Esophagus (tissue), 2 donors: ENCODE measurements around the gene DHRS11. TPM values are rescaled to one million over a fixed set of nuclear protein-coding genes. Genes with fewer than 3 reads are reported as not detected.

ENCODE experiments used
- H3K27ac ChIP-seq, 2 donors: one replicate each; pipeline ENCODE4 v1.5.1; 2013; ENCODE audit warnings: low read depth in 2 of 2, mild to moderate bottlenecking in 2 of 2, inconsistent platforms in 1 of 2, low read length in 1 of 2, moderate library complexity in 1 of 2
- H3K27me3 ChIP-seq, 2 donors: one replicate each; pipeline ENCODE4 v1.6.1; 2013; ENCODE audit warnings: low read length in 2 of 2, control low read depth in 1 of 2, mild to moderate bottlenecking in 1 of 2; ENCODE audit not compliant: insufficient read depth in 2 of 2, control insufficient read depth in 1 of 2
- H3K36me3 ChIP-seq, 2 donors: one replicate each; pipeline ENCODE4 v1.6.1; 2013; ENCODE audit warnings: low read length in 1 of 2; ENCODE audit not compliant: control insufficient read depth in 2 of 2, insufficient read depth in 2 of 2
- H3K4me1 ChIP-seq, 2 donors: one replicate each; pipeline ENCODE4 v1.6.1; 2013; ENCODE audit warnings: low read length in 1 of 2; ENCODE audit not compliant: control insufficient read depth in 2 of 2, insufficient read depth in 2 of 2
- H3K4me3 ChIP-seq, 2 donors: one replicate each; pipeline ENCODE4 v1.5.1; 2013; ENCODE audit warnings: low read length in 2 of 2, mild to moderate bottlenecking in 2 of 2, low read depth in 1 of 2, moderate library complexity in 1 of 2
- H3K9me3 ChIP-seq, 2 donors: one replicate each; pipeline ENCODE4 v1.6.1; 2013; ENCODE audit warnings: mild to moderate bottlenecking in 2 of 2, low read depth in 1 of 2, low read length in 1 of 2, moderate library complexity in 1 of 2; ENCODE audit not compliant: control insufficient read depth in 2 of 2, insufficient read depth in 1 of 2
- WGBS, 2 donors: extraction: QIAGEN DNeasy Blood & Tissue Kit; methylation state at CpG; one replicate each; pipeline ENCODE4 v1.1.7; 2013; 5-methylcytosine and 5-hydroxymethylcytosine counted together
- polyA plus RNA-seq, 2 donors: library from polyadenylated mRNA; stranded (reverse); fragments of 200-250 nt; gene quantifications; one replicate each; pipeline ENCODE4 v1.2.3, GENCODE V29; 2013
- donor health status: healthy with polysubstance abuse.
- donor health status: Bipolar disorder and iron deficiency.

The DHRS11 gene
- polyA plus RNA-seq, 2 donors = 10.7 to 15.0 TPM

DNA sequence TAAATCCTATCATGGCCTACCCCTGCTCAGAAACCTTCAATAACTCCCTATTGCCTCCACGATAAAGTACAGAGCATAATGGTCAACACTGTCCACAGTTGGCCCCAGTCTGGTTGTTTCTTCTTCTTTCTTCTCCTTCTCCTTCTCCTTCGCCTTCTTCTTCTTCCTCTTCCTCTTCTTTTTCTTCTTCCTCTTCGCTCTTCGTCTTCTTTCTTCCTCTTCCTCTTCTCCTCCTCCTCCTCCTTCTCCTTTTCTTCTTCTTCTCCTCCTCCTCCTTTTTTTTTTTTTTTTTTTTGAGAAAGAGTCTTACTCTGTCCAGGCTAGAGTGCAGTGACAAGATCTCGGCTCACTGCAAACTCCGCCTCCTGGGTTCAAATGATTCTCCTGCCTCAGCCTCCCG, 33.5 kb downstream of the DHRS11 start:
- Histone ChIP-seq H3K4me3 (no peak overlapping the region), H3K36me3 (no peaks in the 10 kb centered on the region), H3K27ac (no peak overlapping the region), H3K27me3 (no peaks in the 10 kb centered on the region), H3K9me3 (no peaks in the 10 kb centered on the region), H3K4me1 (no peaks in the 10 kb centered on the region)
- 80 to 87% methylated on average over 7 of the region's 7 CpGs for whole genome bisulfite sequencing, 2 donors

DNA sequence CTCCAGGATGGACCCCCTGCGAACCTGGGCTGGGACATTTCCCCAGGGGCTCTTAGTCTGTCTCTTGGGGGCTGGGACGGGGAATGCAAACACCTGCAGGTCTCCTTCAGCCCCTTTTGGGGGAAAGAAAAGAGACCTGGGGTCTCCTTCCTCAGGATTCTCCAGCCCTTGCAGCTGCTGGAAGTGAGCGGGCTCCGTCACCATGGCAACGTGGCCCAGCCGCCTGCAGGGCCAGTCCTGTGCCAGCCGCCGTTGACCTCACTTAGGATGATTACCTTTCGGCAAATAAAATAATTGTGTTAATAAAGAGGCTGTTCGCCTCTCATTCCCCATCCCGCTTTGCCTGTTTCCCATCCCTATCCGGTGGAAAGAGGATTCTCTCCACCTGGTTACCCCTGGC, 35.4 kb downstream of the DHRS11 start:
- H3K4me1 ChIP-seq = no peaks in the 10 kb centered on the region
- H3K4me3 ChIP-seq = no peak overlapping the region
- H3K36me3 ChIP-seq = no peaks in the 10 kb centered on the region
- 76 to 80% methylated on average over 12 of the region's 12 CpGs for WGBS, 2 donors
- H3K27me3 ChIP-seq = no peaks in the 10 kb centered on the region
- no peak overlapping the region for H3K27ac ChIP-seq
- H3K9me3 ChIP-seq = no peaks in the 10 kb centered on the region

DNA sequence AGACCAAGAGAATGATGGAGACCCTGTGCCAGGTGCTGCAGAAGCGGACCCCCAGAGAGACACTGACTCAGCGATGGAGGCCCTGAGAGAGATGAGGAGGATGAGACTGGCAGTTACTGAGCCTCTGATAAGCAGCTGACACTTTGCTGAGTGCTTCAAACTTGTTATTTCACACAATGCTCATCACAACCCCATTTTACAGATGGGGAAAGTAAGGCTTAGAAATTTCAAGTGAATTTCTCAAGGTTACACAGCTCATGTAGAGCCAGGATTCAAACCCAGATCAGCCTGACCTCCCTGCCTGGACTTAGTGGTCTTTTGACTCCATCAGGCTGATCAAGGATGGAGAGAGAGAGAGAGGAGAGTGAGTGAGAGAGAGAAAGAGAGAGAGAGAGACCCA, 36.9 kb downstream of the DHRS11 start:
- WGBS, 2 donors = 93 to 97% methylated on average over 2 of the region's 2 CpGs
- Histone ChIP-seq H3K36me3 (no peaks in the 10 kb centered on the region), H3K27me3 (no peaks in the 10 kb centered on the region), H3K27ac (no peak overlapping the region), H3K4me1 (no peaks in the 10 kb centered on the region), H3K9me3 (no peaks in the 10 kb centered on the region), H3K4me3 (no peak overlapping the region)

DNA sequence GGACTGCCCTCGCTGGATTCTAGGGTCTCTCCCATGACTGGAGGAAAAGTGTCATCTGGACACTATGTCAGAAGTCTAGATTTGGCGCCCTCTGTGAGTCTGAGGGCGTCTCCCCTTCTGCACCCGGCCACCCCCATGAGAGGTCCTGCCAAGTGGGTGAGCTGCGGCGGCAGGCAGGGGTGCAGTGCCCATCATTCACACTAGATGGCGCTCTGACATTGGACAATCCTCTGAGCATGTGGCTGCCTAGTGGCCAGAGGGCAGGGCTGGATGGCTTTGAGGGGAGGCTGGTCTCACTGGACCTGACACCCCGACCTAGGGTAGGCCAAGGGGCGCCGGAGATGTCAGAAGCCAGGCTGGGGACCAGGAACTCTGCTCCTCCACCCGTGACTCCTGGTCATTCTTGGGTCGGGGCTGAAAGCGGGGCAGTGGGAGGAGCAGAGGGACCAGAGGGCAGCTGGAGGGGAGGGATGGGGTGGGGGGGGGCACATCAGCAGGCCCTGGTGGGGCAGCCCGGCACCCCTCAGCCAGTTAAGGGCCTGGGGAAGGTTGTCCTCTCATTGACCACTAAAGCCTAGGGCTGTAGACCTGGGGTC, 37.7 kb downstream of the DHRS11 start:
- H3K27me3 ChIP-seq = no peaks in the 10 kb centered on the region
- WGBS, 2 donors = 20 to 24% methylated on average over 14 of the region's 14 CpGs
- H3K4me3 ChIP-seq = no peak overlapping the region
- no peak overlapping the region for H3K27ac ChIP-seq
- no peaks in the 10 kb centered on the region for H3K36me3 ChIP-seq
- no peaks in the 10 kb centered on the region for H3K9me3 ChIP-seq
- H3K4me1 ChIP-seq = no peaks in the 10 kb centered on the region

DNA sequence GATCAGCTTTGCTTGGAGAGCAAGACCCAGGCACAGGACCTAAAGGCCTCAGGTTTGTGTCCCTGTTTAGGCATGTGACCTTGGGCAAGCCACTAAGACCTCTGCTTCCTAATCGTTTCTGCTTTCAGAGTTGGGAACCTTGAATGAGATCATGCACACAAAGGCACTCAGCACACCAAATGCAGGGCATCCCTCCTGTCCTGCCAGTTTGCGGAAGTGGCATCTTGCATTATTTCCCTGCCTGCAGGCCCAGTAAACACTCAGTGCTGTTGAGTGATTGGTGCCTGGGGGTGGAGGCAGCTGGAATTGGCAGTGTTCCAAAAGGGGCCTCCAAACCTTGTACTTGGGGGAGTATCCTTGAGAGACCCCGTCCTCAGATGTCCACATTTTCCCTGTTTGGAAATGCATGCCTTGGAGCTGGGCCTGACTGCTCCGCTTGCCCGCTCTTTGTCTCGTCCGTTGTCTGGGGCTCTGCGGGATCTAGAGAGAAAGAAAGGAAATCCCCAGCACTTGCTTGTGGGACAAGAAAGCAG, 38.4 kb downstream of the DHRS11 start:
- Histone ChIP-seq H3K9me3 (no peaks in the 10 kb centered on the region), H3K27ac (no peak overlapping the region), H3K27me3 (no peaks in the 10 kb centered on the region), H3K4me1 (no peaks in the 10 kb centered on the region), H3K36me3 (no peaks in the 10 kb centered on the region), H3K4me3 (no peak overlapping the region)
- 75 to 79% methylated on average over 8 of the region's 8 CpGs for WGBS, 2 donors

GRCh38 chr17:36631022-36631421, 39.3 kb downstream of the DHRS11 start:
- H3K36me3 ChIP-seq = no peaks in the 10 kb centered on the region
- no peaks in the 10 kb centered on the region for H3K27me3 ChIP-seq
- no peak overlapping the region for H3K4me3 ChIP-seq
- H3K27ac ChIP-seq = no peak overlapping the region
- H3K9me3 ChIP-seq = no peaks in the 10 kb centered on the region
- no peaks in the 10 kb centered on the region for H3K4me1 ChIP-seq
- WGBS, 2 donors = 65 to 72% methylated on average over 4 of the region's 4 CpGs

- Histone ChIP-seq H3K27me3 (no peaks in the 10 kb centered on the region), H3K4me3 (no peak overlapping the region), H3K36me3 (no peaks in the 10 kb centered on the region), H3K9me3 (no peaks in the 10 kb centered on the region), H3K27ac (no peak overlapping the region), H3K4me1 (no peaks in the 10 kb centered on the region)
- 37 to 39% methylated on average over 18 of the region's 18 CpGs for WGBS, 2 donors
Observed at GRCh38 chr17:36632916-36633771, 41.5 kb downstream of the DHRS11 start.

GRCh38 chr17:36640346-36640745, 48.7 kb downstream of the DHRS11 start:
- Histone ChIP-seq H3K27me3 (peaks cover 6 to 24% of the 10 kb centered on the region in 2 donors), H3K9me3 (no peaks in the 10 kb centered on the region), H3K27ac (no peak overlapping the region), H3K4me1 (peaks cover 0 to 8% of the 10 kb centered on the region in 2 donors), H3K4me3 (no peak overlapping the region), H3K36me3 (no peaks in the 10 kb centered on the region)
- WGBS, 2 donors = 88 to 94% methylated on average over 2 of the region's 2 CpGs

GRCh38 chr17:36640836-36641235, 49.2 kb downstream of the DHRS11 start:
- no peaks in the 10 kb centered on the region for H3K36me3 ChIP-seq
- peaks cover 0 to 8% of the 10 kb centered on the region in 2 donors for H3K4me1 ChIP-seq
- peaks cover 6 to 24% of the 10 kb centered on the region in 2 donors for H3K27me3 ChIP-seq
- no peak overlapping the region for H3K4me3 ChIP-seq
- H3K27ac ChIP-seq = no peak overlapping the region
- WGBS, 2 donors = 58% methylated on average over 10 of the region's 10 CpGs
- no peaks in the 10 kb centered on the region for H3K9me3 ChIP-seq
